OCI-LY7 (cell line): ENCODE results near the gene ERCC4. TPM values are rescaled to one million over a fixed set of nuclear protein-coding genes. Genes with fewer than 3 reads are reported as not detected.

Experiments used
- BruUV-seq: library from RNA; stranded (reverse); fragments of 400-500 nt; replicated peaks from 2 replicates; lab custom pipeline; 2021; lab: Mats Ljungman, UMichigan
- CTCF ChIA-PET: fragments of 300-600 bp; sonication (Branson Sonifier 250); formaldehyde crosslinking; loops from one replicate; lab custom pipeline; 2022; ENCODE audit warnings: antibody characterized with exemption; ENCODE audit not compliant: unreplicated experiment; lab: Charles Lee
- POLR2A ChIA-PET: fragments of 300-600 bp; sonication (Branson Sonifier 250); formaldehyde crosslinking; loops from one replicate; lab custom pipeline; 2022; ENCODE audit warnings: antibody characterized with exemption; lab: Charles Lee
- DNase-seq: peaks from one replicate; pipeline ENCODE4 v3.0.0-alpha.2; 2015; ENCODE audit warnings: low spot score
- H2AFZ ChIP-seq: fragments of 200-600 bp; sonication (generic), shearing (Covaris generic); 2 replicates; pipeline ENCODE4 v1.6.1; 2014; ENCODE audit warnings: mild to moderate bottlenecking, antibody characterized with exemption, low read length, moderate library complexity
- H3K27ac ChIP-seq: fragments of 200-600 bp; sonication (generic); 2 replicates; pipeline ENCODE4 v1.5.1; 2014; ENCODE audit warnings: mixed run types, low read depth, mild to moderate bottlenecking, moderate library complexity, low read length, inconsistent platforms; ENCODE audit not compliant: poor library complexity, severe bottlenecking
- H3K36me3 ChIP-seq: fragments of 200-600 bp; sonication (generic); 2 replicates; pipeline ENCODE4 v1.6.1; 2014; ENCODE audit warnings: mild to moderate bottlenecking, antibody characterized with exemption, low read length, moderate library complexity, mixed read lengths; ENCODE audit not compliant: insufficient read depth
- H3K4me1 ChIP-seq: fragments of 200-600 bp; sonication (generic); 2 replicates; pipeline ENCODE4 v1.5.1; 2014; ENCODE audit warnings: mild to moderate bottlenecking, low read length; ENCODE audit not compliant: insufficient read depth, poor library complexity, severe bottlenecking
- H3K4me2 ChIP-seq: fragments of 200-600 bp; sonication (generic); 2 replicates; pipeline ENCODE4 v1.6.1; 2014; ENCODE audit warnings: mild to moderate bottlenecking, low read length
- H3K4me3 ChIP-seq: fragments of 200-600 bp; sonication (generic); 2 replicates; pipeline ENCODE4 v1.5.1; 2014; ENCODE audit warnings: mild to moderate bottlenecking, low read depth, low read length; ENCODE audit not compliant: poor library complexity, severe bottlenecking
- H3K79me2 ChIP-seq: fragments of 200-600 bp; sonication (generic); 2 replicates; pipeline ENCODE4 v1.6.1; 2016; ENCODE audit warnings: low read depth, mild to moderate bottlenecking, low read length, moderate library complexity, mixed read lengths; ENCODE audit not compliant: insufficient read depth
- H3K9me2 ChIP-seq: fragments of 200-600 bp; sonication (generic); 2 replicates; pipeline ENCODE4 v1.6.1; 2016; ENCODE audit warnings: mild to moderate bottlenecking, low read length, mixed read lengths; ENCODE audit not compliant: insufficient read depth
- H3K9me3 ChIP-seq: fragments of 200-600 bp; sonication (generic); 2 replicates; pipeline ENCODE4 v1.6.1; 2014; ENCODE audit warnings: mild to moderate bottlenecking, mixed run types, low read length, mixed read lengths
- H4K20me1 ChIP-seq: fragments of 200-600 bp; sonication (generic); 2 replicates; pipeline ENCODE4 v1.6.1; 2014; ENCODE audit warnings: mild to moderate bottlenecking, antibody characterized with exemption, low read length, moderate library complexity, mixed read lengths; ENCODE audit not compliant: insufficient read depth
- CTCF ChIP-seq: fragments of 200-600 bp; sonication (generic); conservative IDR thresholded peaks from 2 replicates; pipeline ENCODE4 v1.5.1; 2014; ENCODE audit warnings: mild to moderate bottlenecking, antibody characterized with exemption, low read length, moderate library complexity, mixed read lengths
- EZH2phosphoT487 ChIP-seq: fragments of 200-600 bp; sonication (generic); IDR thresholded peaks from 2 replicates; pipeline ENCODE4 v1.6.1; 2018; ENCODE audit warnings: low read depth, borderline replicate concordance, mild to moderate bottlenecking, mixed run types, antibody characterized with exemption, low read length, moderate library complexity, mixed read lengths
- intact Hi-C: fragments of 100-400 bp; cut with micrococcal nuclease; formaldehyde crosslinking; loops from one replicate; pipeline ENCODE4 v1.10.0; 2022; ENCODE audit not compliant: unreplicated experiment
- total RNA-seq, 2 experiments: library from RNA; depleted of rRNA in 1 of 2; stranded (reverse); fragments of >200 nt in 1 of 2; shearing (Covaris generic) in 1 of 2; gene quantifications; 2 replicates each; pipeline ENCODE4 v1.2.3, GENCODE V29; 2014 to 2022

ERCC4 gene
- total RNA-seq, 2 experiments from 2014 or later, result 7.3 to 21.6 TPM

- H3K36me3 ChIP-seq, result peaks cover 58% of the 10 kb centered on the region
- no peaks in the 10 kb centered on the region for H3K9me2 ChIP-seq
- POLR2A ChIA-PET, result no interaction called here
- no peak overlapping the region for H2AFZ ChIP-seq
- no TSS peak for BruUV-seq
- peaks cover 5% of the 10 kb centered on the region; the same call in 1 of the 2 replicates for H3K9me3 ChIP-seq
- no peak overlapping the region for H3K4me3 ChIP-seq
- H4K20me1 ChIP-seq, result no peaks in the 10 kb centered on the region; the same call in 1 of the 2 replicates
- no peak overlapping the region for H3K27ac ChIP-seq
- H3K4me1 ChIP-seq, result no peaks in the 10 kb centered on the region
- CTCF ChIA-PET, result no interaction called here
- intact Hi-C loops, result no loop called here
- no peak for DNase-seq
- H3K79me2 ChIP-seq, result no peaks in the 10 kb centered on the region
- no peak overlapping the region for H3K4me2 ChIP-seq
- no peak for TF ChIP-seq EZH2phosphoT487
- TF ChIP-seq CTCF, result no peak
Observed at GRCh38 chr16:13940397-13940933, 20.5 kb downstream of the ERCC4 start.

- no peak overlapping the region for H3K4me3 ChIP-seq
- no peak overlapping the region for H3K4me2 ChIP-seq
- no peak overlapping the region for H2AFZ ChIP-seq
- no peaks in the 10 kb centered on the region for H3K9me2 ChIP-seq
- ChIA-PET POLR2A (no interaction called here), CTCF (no interaction called here)
- no peaks in the 10 kb centered on the region for H3K79me2 ChIP-seq
- DNase-seq, result no peak
- intact Hi-C loops, result no loop called here
- no peaks in the 10 kb centered on the region for H3K4me1 ChIP-seq
- BruUV-seq, result no TSS peak
- H4K20me1 ChIP-seq, result no peaks in the 10 kb centered on the region
- H3K36me3 ChIP-seq, result peaks cover 46% of the 10 kb centered on the region
- no peak for TF ChIP-seq CTCF
- TF ChIP-seq EZH2phosphoT487, result no peak
- H3K27ac ChIP-seq, result no peak overlapping the region
- H3K9me3 ChIP-seq, result no peaks in the 10 kb centered on the region
Observed at GRCh38 chr16:13944816-13945215, 24.9 kb downstream of the ERCC4 start.

GRCh38 chr16:13945744-13946485 lies 26.0 kb downstream of the ERCC4 start:
- ChIA-PET POLR2A (no interaction called here), CTCF (no interaction called here)
- intact Hi-C loops, result no loop called here
- Histone ChIP-seq H3K9me3 (no peaks in the 10 kb centered on the region), H3K36me3 (peaks cover 48% of the 10 kb centered on the region), H3K79me2 (no peaks in the 10 kb centered on the region), H3K4me1 (no peaks in the 10 kb centered on the region), H3K4me3 (no peak overlapping the region), H3K27ac (no peak overlapping the region), H3K9me2 (no peaks in the 10 kb centered on the region), H4K20me1 (no peaks in the 10 kb centered on the region), H3K4me2 (no peak overlapping the region), H2AFZ (no peak overlapping the region)
- TF ChIP-seq CTCF (no peak), EZH2phosphoT487 (no peak)
- BruUV-seq, result no TSS peak
- DNase-seq, result no peak
